ENCODE data around the gene LY6G6D.

- TF ChIP-seq FOXA1 (IDR thresholded peaks at IDR 0.05) (no peak), CTCF (IDR thresholded peaks at IDR 0.05; ENCODE audit: low read depth, low read length, missing input control) (no peak), RAD21 (IDR thresholded peaks at IDR 0.05) (no peak), YY1 (IDR thresholded peaks at IDR 0.05) (no peak)
These were observed 52.0 kb downstream of the LY6G6D start for GRCh38 chr6:31767096-31767645.
